Measurements from ENCODE around the gene RGS12. TPM values are rescaled to one million over a fixed set of nuclear protein-coding genes. Genes with fewer than 3 reads are reported as not detected.
A peak's percentile ranks its signal among the peaks of the same experiment; 100 is the strongest.

The RGS12 gene
- total RNA-seq, 1 experiment from 2014 or later = 36.0 TPM

DNA sequence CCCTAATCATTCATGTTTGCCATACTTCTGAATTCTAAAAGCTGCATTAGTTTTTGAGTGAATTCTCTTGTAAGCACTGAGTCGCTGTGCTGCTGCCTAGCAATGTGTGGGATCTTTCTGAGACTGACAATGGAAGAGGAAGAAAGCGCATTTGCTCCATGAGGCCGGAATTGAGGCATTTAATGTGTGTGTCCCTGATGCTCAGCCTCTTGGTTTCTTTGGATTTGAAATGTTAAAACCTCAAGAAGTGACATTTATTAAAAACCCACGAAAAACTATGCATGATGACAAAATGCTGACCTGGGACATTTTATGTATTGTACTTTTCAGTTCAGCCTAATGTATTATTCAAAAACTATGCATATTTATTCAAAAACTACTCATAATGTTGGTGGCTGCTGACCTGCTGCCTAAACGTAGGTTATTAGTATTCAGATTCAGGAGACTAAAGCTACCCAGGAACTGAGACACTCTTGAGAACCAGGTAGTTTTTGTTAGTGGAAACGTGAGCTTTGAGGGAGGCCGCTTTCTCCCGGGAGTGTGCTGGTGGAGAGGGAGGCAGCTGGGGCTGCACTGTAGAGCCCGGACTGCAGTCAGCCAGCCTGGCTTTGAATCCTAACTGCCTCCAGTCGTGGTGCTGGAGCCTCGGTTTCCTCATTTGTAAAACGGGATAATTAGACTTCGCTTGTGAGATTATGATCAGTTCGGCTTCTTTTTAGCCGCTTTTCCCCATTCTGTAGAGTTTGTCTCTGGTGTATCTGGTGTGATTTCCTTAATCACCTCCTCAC lies 11.3 kb downstream of the RGS12 start:
- Mint-ChIP-seq H3K4me3 (ENCODE audit: unreplicated experiment) (no peak overlapping the region), H3K36me3 (ENCODE audit: insufficient read depth, unreplicated experiment) (peaks cover 7% of the 10 kb centered on the region), H3K4me1 (ENCODE audit: insufficient read depth, unreplicated experiment) (peaks cover 5% of the 10 kb centered on the region), H3K27ac (ENCODE audit: low read depth, unreplicated experiment) (no peak overlapping the region), H3K27me3 (ENCODE audit: insufficient read depth, unreplicated experiment) (no peaks in the 10 kb centered on the region), H3K9me3 (ENCODE audit: unreplicated experiment) (no peaks in the 10 kb centered on the region)
- no peak for DNase-seq (ENCODE audit: unreplicated experiment)
- CTCF ChIA-PET = interaction anchor here (0.6 kb wide), 1 partner anchor 147 kb away, joined by 3 read pairs; no protein-coding TSS in a partner anchor
- TF ChIP-seq, protein P1, sequence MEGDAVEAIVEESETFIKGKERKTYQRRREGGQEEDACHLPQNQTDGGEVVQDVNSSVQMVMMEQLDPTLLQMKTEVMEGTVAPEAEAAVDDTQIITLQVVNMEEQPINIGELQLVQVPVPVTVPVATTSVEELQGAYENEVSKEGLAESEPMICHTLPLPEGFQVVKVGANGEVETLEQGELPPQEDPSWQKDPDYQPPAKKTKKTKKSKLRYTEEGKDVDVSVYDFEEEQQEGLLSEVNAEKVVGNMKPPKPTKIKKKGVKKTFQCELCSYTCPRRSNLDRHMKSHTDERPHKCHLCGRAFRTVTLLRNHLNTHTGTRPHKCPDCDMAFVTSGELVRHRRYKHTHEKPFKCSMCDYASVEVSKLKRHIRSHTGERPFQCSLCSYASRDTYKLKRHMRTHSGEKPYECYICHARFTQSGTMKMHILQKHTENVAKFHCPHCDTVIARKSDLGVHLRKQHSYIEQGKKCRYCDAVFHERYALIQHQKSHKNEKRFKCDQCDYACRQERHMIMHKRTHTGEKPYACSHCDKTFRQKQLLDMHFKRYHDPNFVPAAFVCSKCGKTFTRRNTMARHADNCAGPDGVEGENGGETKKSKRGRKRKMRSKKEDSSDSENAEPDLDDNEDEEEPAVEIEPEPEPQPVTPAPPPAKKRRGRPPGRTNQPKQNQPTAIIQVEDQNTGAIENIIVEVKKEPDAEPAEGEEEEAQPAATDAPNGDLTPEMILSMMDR (IDR thresholded peaks at IDR 0.05; ENCODE audit: unreplicated experiment) = no peak
- POLR2A ChIA-PET = interaction anchor here (0.7 to 1.0 kb wide), 3 partner anchors 12 to 20 kb away, joined by 3 to 4 read pairs (median 3); partner anchors contain the start of gene RGS12
- no TSS peak for BruUV-seq (replicated peaks)
- intact Hi-C loops (cut with micrococcal nuclease) = no loop called here

DNA sequence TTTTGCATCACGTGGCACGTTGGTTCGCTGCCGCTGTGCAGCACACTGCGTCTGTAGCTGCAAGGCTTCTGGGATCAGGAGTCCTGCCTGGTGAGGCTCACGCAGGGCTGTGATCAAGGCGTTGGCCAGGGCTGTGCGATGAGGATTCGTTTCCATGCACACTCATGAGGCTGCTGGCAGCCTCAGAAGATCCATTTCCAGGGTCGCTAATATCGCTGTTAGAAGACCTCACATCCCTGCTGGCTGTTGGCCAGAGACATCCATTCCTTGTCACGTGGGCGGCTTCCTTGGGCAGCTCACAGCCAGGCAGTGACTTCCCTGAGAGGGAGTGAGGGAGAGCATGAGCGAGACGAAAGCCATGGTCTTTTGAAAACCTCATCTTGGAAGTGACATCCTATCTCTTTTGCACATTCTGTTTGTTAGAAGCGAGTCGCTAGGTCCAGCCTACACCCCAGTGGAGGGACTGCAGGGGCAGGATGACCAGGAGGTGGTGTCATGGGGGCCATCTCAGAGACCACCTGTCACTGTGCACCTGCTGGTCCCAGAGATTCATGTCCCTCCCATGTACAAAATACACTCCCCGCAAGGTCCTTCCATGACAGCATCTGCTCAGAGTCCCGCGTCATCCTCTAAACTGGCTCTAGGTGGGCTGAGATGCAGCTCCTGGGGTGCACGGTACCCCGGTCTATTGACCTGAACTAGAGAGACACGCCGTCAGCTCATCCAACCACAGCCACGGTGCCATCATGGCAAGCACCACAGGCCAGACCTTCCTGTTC lies 12.2 kb downstream of the RGS12 start:
- POLR2A ChIA-PET = interaction anchor here (0.7 kb wide), 1 partner anchor 21 kb away, joined by 3 read pairs; no protein-coding TSS in a partner anchor
- H3K36me3 Mint-ChIP-seq (ENCODE audit: insufficient read depth, unreplicated experiment) = peaks cover 7% of the 10 kb centered on the region
- TF ChIP-seq, protein P1 (IDR thresholded peaks at IDR 0.05; ENCODE audit: unreplicated experiment) = no peak
- CTCF ChIA-PET = no interaction called here
- no peaks in the 10 kb centered on the region for H3K27me3 Mint-ChIP-seq (ENCODE audit: insufficient read depth, unreplicated experiment)
- H3K4me1 Mint-ChIP-seq (ENCODE audit: insufficient read depth, unreplicated experiment) = peaks cover 5% of the 10 kb centered on the region
- H3K4me3 Mint-ChIP-seq (ENCODE audit: unreplicated experiment) = no peak overlapping the region
- intact Hi-C loops (cut with micrococcal nuclease) = no loop called here
- H3K27ac Mint-ChIP-seq (ENCODE audit: low read depth, unreplicated experiment) = no peak overlapping the region
- DNase-seq (ENCODE audit: unreplicated experiment) = no peak
- no peaks in the 10 kb centered on the region for H3K9me3 Mint-ChIP-seq (ENCODE audit: unreplicated experiment)
- BruUV-seq (replicated peaks) = no TSS peak

DNA sequence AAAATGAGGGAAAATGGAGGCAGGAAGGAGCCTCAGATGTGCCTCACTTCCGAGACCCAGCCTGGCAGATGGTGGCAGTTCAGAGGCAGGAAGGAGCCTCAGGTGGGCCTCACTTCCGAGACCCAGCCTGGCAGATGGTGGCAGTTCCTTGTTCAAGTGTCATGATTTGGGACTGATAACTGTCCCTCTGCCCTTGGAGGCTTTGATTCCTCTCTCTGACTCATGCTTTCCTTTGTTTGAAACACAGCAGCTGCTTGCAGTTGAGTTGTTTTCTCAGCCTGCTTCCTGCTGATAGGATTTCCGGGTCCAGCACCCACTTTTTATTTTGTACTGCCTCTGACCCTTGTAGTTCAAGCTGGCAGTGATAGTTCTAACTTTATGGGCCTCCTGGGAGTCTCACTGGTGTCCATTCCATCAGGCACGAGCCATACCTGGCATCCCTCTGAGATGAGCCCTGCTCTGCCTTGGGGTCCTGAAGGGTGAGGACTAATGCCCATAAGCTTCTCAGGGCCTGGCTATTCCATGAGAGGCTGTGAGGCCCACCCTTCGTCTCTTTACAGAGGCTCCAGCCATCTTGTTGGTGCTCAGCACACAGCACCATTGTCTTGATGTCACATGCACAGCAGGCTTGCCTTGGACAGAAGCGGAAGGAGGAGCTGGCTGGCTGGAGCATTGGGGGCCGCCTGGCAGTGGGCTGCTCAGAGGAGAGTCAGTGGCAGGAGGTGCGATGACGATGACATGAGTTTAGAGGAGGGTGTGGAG lies 13.0 kb downstream of the RGS12 start:
- Mint-ChIP-seq H3K27me3 (ENCODE audit: insufficient read depth, unreplicated experiment) (no peaks in the 10 kb centered on the region), H3K4me1 (ENCODE audit: insufficient read depth, unreplicated experiment) (peaks cover 5% of the 10 kb centered on the region), H3K4me3 (ENCODE audit: unreplicated experiment) (no peak overlapping the region), H3K27ac (ENCODE audit: low read depth, unreplicated experiment) (no peak overlapping the region), H3K9me3 (ENCODE audit: unreplicated experiment) (no peaks in the 10 kb centered on the region), H3K36me3 (ENCODE audit: insufficient read depth, unreplicated experiment) (peaks cover 7% of the 10 kb centered on the region)
- TF ChIP-seq, protein P1 (IDR thresholded peaks at IDR 0.05; ENCODE audit: unreplicated experiment) = no peak
- POLR2A ChIA-PET = no interaction called here
- no TSS peak for BruUV-seq (replicated peaks)
- peak; percentile 13 for DNase-seq (ENCODE audit: unreplicated experiment)
- CTCF ChIA-PET = no interaction called here
- intact Hi-C loops (cut with micrococcal nuclease) = no loop called here

DNA sequence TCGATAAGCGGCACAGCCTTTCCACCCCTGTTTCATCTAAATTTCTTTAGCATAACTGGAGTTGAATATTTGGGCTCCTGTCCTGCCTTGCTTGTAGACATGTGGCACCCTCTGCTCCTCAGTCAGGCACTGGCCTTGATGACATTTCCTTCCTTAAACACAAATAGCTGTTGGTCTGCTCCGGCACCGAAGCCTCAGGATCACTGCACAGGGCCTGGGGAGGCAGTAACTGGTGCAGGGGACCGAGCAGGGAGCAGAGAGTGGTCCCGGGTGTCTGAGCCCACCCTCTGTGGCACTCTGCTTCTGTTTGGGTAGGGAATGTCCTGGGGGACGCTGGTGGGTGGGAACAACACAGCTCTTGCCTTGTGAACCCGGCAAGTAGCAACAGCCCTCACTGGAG lies 13.6 kb downstream of the RGS12 start:
- intact Hi-C loops (cut with micrococcal nuclease) = no loop called here
- ChIA-PET CTCF (no interaction called here), POLR2A (no interaction called here)
- Mint-ChIP-seq H3K4me3 (ENCODE audit: unreplicated experiment) (no peak overlapping the region), H3K9me3 (ENCODE audit: unreplicated experiment) (no peaks in the 10 kb centered on the region), H3K27me3 (ENCODE audit: insufficient read depth, unreplicated experiment) (no peaks in the 10 kb centered on the region), H3K36me3 (ENCODE audit: insufficient read depth, unreplicated experiment) (peaks cover 7% of the 10 kb centered on the region), H3K4me1 (ENCODE audit: insufficient read depth, unreplicated experiment) (peaks cover 12% of the 10 kb centered on the region), H3K27ac (ENCODE audit: low read depth, unreplicated experiment) (no peak overlapping the region)
- no peak for DNase-seq (ENCODE audit: unreplicated experiment)
- no TSS peak for BruUV-seq (replicated peaks)
- TF ChIP-seq, protein P1 (IDR thresholded peaks at IDR 0.05; ENCODE audit: unreplicated experiment) = no peak

Data from MCF 10A (cell line).